HEK293 (cell line): Measurements from ENCODE around the gene ISG20L2.

ENCODE experiments used
- GLIS1 ChIP-seq: fragments of 450-650 bp; formaldehyde crosslinking; IDR thresholded peaks from 2 replicates; pipeline ENCODE4 v1.5.1; 2016; ENCODE audit warnings: missing biosample characterization, missing genetic modification characterization
- REPIN1 ChIP-seq: fragments of 450-650 bp; formaldehyde crosslinking; IDR thresholded peaks from 2 replicates; pipeline ENCODE4 v1.5.1; 2017; ENCODE audit warnings: missing biosample characterization, missing genetic modification characterization, low read depth
- ZBTB21 ChIP-seq: fragments of 450-650 bp; formaldehyde crosslinking; IDR thresholded peaks from 2 replicates; pipeline ENCODE4 v1.5.1; 2017; ENCODE audit warnings: missing biosample characterization, missing genetic modification characterization
- ZBTB7A ChIP-seq: fragments of 450-650 bp; formaldehyde crosslinking; IDR thresholded peaks from 2 replicates; pipeline ENCODE4 v1.5.1; 2016; ENCODE audit warnings: low read depth, missing biosample characterization, missing genetic modification characterization
- ZNF133 ChIP-seq: fragments of 450-650 bp; formaldehyde crosslinking; IDR thresholded peaks from 2 replicates; pipeline ENCODE4 v1.5.1; 2016; ENCODE audit warnings: missing biosample characterization, missing genetic modification characterization
- ZNF169 ChIP-seq: fragments of 450-650 bp; formaldehyde crosslinking; IDR thresholded peaks from 2 replicates; pipeline ENCODE4 v1.5.1; 2016; ENCODE audit warnings: missing biosample characterization, missing genetic modification characterization
- ZNF184 ChIP-seq: fragments of 450-650 bp; IDR thresholded peaks from 2 replicates; pipeline ENCODE4 v1.5.1; 2018; ENCODE audit warnings: missing biosample characterization, mild to moderate bottlenecking, missing genetic modification characterization
- ZNF2 ChIP-seq: fragments of 450-650 bp; formaldehyde crosslinking; IDR thresholded peaks from 2 replicates; pipeline ENCODE4 v1.5.1; 2016; ENCODE audit warnings: missing biosample characterization, missing genetic modification characterization
- ZNF214 ChIP-seq: fragments of 450-650 bp; formaldehyde crosslinking; IDR thresholded peaks from 2 replicates; pipeline ENCODE4 v1.5.1; 2017; ENCODE audit warnings: missing biosample characterization, mild to moderate bottlenecking, missing genetic modification characterization, borderline replicate concordance
- ZNF266 ChIP-seq: fragments of 450-650 bp; formaldehyde crosslinking; IDR thresholded peaks from 2 replicates; pipeline ENCODE4 v1.5.1; 2016; ENCODE audit warnings: missing biosample characterization, missing genetic modification characterization, low read depth
- ZNF354C ChIP-seq: fragments of 450-650 bp; formaldehyde crosslinking; IDR thresholded peaks from 2 replicates; pipeline ENCODE4 v1.5.1; 2016; ENCODE audit warnings: missing biosample characterization, missing genetic modification characterization, low read depth, borderline replicate concordance
- ZNF501 ChIP-seq: fragments of 450-650 bp; formaldehyde crosslinking; IDR thresholded peaks from 2 replicates; pipeline ENCODE4 v1.5.1; 2016; ENCODE audit warnings: missing biosample characterization, missing genetic modification characterization
- ZNF521 ChIP-seq: fragments of 450-650 bp; formaldehyde crosslinking; IDR thresholded peaks from 2 replicates; pipeline ENCODE4 v1.5.1; 2017; ENCODE audit warnings: missing biosample characterization, mild to moderate bottlenecking, missing genetic modification characterization
- ZNF585B ChIP-seq: fragments of 450-650 bp; formaldehyde crosslinking; IDR thresholded peaks from 2 replicates; pipeline ENCODE4 v1.5.1; 2016; ENCODE audit warnings: missing biosample characterization, missing genetic modification characterization
- ZNF654 ChIP-seq: fragments of 450-650 bp; formaldehyde crosslinking; IDR thresholded peaks from 2 replicates; pipeline ENCODE4 v1.5.1; 2016; ENCODE audit warnings: low read depth, missing biosample characterization, missing genetic modification characterization
- ZNF670 ChIP-seq: fragments of 450-650 bp; formaldehyde crosslinking; IDR thresholded peaks from 2 replicates; pipeline ENCODE4 v1.5.1; 2016; ENCODE audit warnings: missing biosample characterization, missing genetic modification characterization, low read depth
- TF ChIP-seq, protein P1 (sequence below): fragments of 450-650 bp; formaldehyde crosslinking; IDR thresholded peaks from 2 replicates; pipeline ENCODE4 v1.5.1; 2016; ENCODE audit warnings: missing biosample characterization, missing genetic modification characterization
- TF ChIP-seq, protein P2 (sequence below): fragments of 450-650 bp; formaldehyde crosslinking; IDR thresholded peaks from 2 replicates; pipeline ENCODE4 v1.5.1; 2016; ENCODE audit warnings: missing biosample characterization, missing genetic modification characterization, low read depth
- TF ChIP-seq, protein P3 (sequence below): fragments of 450-650 bp; formaldehyde crosslinking; IDR thresholded peaks from 2 replicates; pipeline ENCODE4 v1.5.1; 2017; ENCODE audit warnings: missing biosample characterization, missing genetic modification characterization
- TF ChIP-seq, protein P4 (sequence below): fragments of 450-650 bp; formaldehyde crosslinking; IDR thresholded peaks from 2 replicates; pipeline ENCODE4 v1.5.1; 2017; ENCODE audit warnings: missing biosample characterization, mild to moderate bottlenecking, missing genetic modification characterization, moderate library complexity
- TF ChIP-seq, protein P5 (sequence below): fragments of 450-650 bp; formaldehyde crosslinking; IDR thresholded peaks from 2 replicates; pipeline ENCODE4 v1.5.1; 2016; ENCODE audit warnings: missing biosample characterization, missing genetic modification characterization
- TF ChIP-seq, protein P6 (sequence below): fragments of 450-650 bp; formaldehyde crosslinking; IDR thresholded peaks from 2 replicates; pipeline ENCODE4 v1.5.1; 2016; ENCODE audit warnings: missing biosample characterization, missing genetic modification characterization
- TF ChIP-seq, protein P7 (sequence below): fragments of 450-650 bp; formaldehyde crosslinking; IDR thresholded peaks from 2 replicates; pipeline ENCODE4 v1.5.1; 2016; ENCODE audit warnings: missing biosample characterization, missing genetic modification characterization

Gene ISG20L2

DNA sequence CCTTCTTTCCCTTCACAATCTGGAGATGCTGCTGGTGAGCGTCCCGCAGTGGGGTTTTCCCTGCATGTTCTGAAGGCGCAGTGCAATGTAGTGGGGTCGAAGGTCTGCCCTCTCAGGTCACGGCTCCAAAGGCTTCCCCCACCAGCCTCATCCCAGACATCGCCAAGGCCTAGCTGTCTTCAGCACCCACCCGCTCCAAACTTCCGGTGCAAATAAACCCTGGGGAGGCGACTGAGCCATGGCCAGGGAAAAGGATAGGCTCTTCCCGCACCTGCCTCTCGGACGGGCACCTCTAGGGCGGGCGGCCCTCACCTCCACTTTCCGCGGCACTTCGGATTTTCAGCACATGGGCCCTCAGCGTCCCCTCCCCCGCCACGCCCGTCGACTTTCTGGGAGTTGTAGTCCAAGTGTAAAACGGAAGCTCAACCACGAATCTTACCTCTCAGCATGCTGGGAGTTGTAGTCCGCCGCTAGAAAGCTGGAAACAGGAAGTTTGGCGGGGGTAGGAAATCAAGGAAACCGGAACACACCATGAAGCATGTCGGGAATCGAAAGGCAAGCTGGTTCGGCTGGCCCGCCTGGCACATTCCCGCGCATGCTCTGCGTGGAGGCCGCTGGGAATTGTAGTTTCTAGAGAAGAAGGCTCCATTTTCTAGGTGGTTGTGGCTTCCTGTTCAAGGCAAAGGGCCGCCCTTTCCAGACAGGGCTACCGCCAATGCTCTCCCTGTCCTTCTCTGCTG, 12.3 kb upstream of the ISG20L2 start, which contains the start of gene MRPL24 (continued):
- TF ChIP-seq ZBTB7A (tag by site-specific recombination): 0 out of 2 replicates have a peak, but pooled peaks have one; percentile 54
- TF ChIP-seq GLIS1: peak; percentile 78
- peak; percentile 17; the same call in 1 of the 2 replicates for TF ChIP-seq ZBTB21 (tag by site-specific recombination)
- TF ChIP-seq ZNF266 (tag by site-specific recombination): no peak
- TF ChIP-seq, protein P1, sequence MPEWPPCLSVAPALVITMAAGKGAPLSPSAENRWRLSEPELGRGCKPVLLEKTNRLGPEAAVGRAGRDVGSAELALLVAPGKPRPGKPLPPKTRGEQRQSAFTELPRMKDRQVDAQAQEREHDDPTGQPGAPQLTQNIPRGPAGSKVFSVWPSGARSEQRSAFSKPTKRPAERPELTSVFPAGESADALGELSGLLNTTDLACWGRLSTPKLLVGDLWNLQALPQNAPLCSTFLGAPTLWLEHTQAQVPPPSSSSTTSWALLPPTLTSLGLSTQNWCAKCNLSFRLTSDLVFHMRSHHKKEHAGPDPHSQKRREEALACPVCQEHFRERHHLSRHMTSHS (tag by site-specific recombination): no peak
- peak; percentile 77; the same call in 1 of the 2 replicates for TF ChIP-seq ZNF2 (tag by site-specific recombination)
- TF ChIP-seq ZNF670 (tag by site-specific recombination): no peak
- TF ChIP-seq ZNF654: no peak
- TF ChIP-seq REPIN1: no peak
- TF ChIP-seq, protein P2, sequence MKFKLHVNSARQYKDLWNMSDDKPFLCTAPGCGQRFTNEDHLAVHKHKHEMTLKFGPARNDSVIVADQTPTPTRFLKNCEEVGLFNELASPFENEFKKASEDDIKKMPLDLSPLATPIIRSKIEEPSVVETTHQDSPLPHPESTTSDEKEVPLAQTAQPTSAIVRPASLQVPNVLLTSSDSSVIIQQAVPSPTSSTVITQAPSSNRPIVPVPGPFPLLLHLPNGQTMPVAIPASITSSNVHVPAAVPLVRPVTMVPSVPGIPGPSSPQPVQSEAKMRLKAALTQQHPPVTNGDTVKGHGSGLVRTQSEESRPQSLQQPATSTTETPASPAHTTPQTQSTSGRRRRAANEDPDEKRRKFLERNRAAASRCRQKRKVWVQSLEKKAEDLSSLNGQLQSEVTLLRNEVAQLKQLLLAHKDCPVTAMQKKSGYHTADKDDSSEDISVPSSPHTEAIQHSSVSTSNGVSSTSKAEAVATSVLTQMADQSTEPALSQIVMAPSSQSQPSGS (tag by site-specific recombination): no peak
- no peak for TF ChIP-seq ZNF184 (tag by site-specific recombination)
- TF ChIP-seq ZNF521 (tag by site-specific recombination): no peak
- no peak for TF ChIP-seq ZNF354C (tag by site-specific recombination)
- no peak for TF ChIP-seq ZNF214 (tag by site-specific recombination)
- TF ChIP-seq, protein P3, sequence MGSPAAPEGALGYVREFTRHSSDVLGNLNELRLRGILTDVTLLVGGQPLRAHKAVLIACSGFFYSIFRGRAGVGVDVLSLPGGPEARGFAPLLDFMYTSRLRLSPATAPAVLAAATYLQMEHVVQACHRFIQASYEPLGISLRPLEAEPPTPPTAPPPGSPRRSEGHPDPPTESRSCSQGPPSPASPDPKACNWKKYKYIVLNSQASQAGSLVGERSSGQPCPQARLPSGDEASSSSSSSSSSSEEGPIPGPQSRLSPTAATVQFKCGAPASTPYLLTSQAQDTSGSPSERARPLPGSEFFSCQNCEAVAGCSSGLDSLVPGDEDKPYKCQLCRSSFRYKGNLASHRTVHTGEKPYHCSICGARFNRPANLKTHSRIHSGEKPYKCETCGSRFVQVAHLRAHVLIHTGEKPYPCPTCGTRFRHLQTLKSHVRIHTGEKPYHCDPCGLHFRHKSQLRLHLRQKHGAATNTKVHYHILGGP: no peak
- TF ChIP-seq ZNF501: peak; percentile 93
- TF ChIP-seq ZNF585B: no peak
- TF ChIP-seq ZNF133 (tag by site-specific recombination): no peak
- TF ChIP-seq, protein P4, sequence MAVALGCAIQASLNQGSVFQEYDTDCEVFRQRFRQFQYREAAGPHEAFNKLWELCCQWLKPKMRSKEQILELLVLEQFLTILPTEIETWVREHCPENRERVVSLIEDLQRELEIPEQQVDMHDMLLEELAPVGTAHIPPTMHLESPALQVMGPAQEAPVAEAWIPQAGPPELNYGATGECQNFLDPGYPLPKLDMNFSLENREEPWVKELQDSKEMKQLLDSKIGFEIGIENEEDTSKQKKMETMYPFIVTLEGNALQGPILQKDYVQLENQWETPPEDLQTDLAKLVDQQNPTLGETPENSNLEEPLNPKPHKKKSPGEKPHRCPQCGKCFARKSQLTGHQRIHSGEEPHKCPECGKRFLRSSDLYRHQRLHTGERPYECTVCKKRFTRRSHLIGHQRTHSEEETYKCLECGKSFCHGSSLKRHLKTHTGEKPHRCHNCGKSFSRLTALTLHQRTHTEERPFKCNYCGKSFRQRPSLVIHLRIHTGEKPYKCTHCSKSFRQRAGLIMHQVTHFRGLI: no peak; the same call in 1 of the 2 replicates
- TF ChIP-seq, protein P5, sequence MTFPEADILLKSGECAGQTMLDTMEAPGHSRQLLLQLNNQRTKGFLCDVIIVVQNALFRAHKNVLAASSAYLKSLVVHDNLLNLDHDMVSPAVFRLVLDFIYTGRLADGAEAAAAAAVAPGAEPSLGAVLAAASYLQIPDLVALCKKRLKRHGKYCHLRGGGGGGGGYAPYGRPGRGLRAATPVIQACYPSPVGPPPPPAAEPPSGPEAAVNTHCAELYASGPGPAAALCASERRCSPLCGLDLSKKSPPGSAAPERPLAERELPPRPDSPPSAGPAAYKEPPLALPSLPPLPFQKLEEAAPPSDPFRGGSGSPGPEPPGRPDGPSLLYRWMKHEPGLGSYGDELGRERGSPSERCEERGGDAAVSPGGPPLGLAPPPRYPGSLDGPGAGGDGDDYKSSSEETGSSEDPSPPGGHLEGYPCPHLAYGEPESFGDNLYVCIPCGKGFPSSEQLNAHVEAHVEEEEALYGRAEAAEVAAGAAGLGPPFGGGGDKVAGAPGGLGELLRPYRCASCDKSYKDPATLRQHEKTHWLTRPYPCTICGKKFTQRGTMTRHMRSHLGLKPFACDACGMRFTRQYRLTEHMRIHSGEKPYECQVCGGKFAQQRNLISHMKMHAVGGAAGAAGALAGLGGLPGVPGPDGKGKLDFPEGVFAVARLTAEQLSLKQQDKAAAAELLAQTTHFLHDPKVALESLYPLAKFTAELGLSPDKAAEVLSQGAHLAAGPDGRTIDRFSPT (tag by site-specific recombination): peak; percentile 52; the same call in 1 of the 2 replicates
- TF ChIP-seq, protein P6, sequence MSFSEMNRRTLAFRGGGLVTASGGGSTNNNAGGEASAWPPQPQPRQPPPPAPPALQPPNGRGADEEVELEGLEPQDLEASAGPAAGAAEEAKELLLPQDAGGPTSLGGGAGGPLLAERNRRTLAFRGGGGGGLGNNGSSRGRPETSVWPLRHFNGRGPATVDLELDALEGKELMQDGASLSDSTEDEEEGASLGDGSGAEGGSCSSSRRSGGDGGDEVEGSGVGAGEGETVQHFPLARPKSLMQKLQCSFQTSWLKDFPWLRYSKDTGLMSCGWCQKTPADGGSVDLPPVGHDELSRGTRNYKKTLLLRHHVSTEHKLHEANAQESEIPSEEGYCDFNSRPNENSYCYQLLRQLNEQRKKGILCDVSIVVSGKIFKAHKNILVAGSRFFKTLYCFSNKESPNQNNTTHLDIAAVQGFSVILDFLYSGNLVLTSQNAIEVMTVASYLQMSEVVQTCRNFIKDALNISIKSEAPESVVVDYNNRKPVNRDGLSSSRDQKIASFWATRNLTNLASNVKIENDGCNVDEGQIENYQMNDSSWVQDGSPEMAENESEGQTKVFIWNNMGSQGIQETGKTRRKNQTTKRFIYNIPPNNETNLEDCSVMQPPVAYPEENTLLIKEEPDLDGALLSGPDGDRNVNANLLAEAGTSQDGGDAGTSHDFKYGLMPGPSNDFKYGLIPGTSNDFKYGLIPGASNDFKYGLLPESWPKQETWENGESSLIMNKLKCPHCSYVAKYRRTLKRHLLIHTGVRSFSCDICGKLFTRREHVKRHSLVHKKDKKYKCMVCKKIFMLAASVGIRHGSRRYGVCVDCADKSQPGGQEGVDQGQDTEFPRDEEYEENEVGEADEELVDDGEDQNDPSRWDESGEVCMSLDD (tag by site-specific recombination): peak; percentile 47; the same call in 1 of the 2 replicates
- TF ChIP-seq, protein P7, sequence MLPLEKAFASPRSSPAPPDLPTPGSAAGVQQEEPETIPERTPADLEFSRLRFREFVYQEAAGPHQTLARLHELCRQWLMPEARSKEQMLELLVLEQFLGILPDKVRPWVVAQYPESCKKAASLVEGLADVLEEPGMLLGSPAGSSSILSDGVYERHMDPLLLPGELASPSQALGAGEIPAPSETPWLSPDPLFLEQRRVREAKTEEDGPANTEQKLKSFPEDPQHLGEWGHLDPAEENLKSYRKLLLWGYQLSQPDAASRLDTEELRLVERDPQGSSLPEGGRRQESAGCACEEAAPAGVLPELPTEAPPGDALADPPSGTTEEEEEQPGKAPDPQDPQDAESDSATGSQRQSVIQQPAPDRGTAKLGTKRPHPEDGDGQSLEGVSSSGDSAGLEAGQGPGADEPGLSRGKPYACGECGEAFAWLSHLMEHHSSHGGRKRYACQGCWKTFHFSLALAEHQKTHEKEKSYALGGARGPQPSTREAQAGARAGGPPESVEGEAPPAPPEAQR (tag by site-specific recombination): peak; percentile 28; the same call in 1 of the 2 replicates
- no peak for TF ChIP-seq ZNF169 (tag by site-specific recombination)
